ENCODE data around the gene CCDC91. TPM values are rescaled to one million over a fixed set of nuclear protein-coding genes. Genes with fewer than 3 reads are reported as not detected.
"Not testable (repeated sequence)": the region's sequence is repeated elsewhere in the genome, so short reads cannot be mapped to it uniquely, and the experiment has no call there.

CCDC91 gene
- total RNA-seq, 1 donor from 2014 or later: 43.0 TPM

DNA sequence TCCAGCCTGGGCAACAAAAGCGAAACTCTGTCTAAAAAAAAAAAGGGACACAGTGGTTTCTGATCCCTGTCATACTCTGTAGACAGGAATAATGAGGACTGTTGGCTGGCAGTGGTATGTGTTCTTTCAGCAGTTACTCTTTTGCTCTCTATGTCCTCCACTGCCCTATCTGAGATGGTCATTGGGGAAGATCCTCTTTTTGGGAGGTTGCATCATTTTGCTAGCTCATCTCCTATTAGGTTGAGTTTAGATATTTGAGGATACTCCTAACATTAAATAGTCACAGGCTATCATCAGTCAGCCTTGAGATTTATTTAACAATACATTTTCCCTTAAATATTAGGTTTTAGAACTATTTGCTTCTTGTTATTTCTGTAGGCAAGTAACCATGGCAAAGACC is 5.9 kb upstream of the CCDC91 start:
- DNase-seq: no peak

DNA sequence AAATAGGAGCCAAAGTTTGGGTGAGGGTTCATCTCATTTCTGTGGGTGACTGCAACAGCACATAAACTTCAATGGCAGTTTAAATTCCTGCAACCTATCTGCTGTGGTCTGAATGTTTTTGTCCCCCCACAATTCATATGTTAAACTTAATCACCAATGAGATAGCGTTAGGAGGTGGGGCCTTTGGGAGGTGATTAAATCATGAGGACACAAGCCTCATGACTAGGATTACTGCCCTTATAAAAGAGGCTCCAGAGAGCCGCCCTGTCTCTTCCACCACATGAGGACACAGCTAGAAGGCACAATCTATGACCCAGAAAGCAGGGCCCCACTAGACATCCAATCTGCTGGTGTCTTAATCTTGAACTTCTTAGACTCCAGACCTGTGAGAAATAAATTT is 3.8 kb upstream of the CCDC91 start:
- no peak for DNase-seq

DNA sequence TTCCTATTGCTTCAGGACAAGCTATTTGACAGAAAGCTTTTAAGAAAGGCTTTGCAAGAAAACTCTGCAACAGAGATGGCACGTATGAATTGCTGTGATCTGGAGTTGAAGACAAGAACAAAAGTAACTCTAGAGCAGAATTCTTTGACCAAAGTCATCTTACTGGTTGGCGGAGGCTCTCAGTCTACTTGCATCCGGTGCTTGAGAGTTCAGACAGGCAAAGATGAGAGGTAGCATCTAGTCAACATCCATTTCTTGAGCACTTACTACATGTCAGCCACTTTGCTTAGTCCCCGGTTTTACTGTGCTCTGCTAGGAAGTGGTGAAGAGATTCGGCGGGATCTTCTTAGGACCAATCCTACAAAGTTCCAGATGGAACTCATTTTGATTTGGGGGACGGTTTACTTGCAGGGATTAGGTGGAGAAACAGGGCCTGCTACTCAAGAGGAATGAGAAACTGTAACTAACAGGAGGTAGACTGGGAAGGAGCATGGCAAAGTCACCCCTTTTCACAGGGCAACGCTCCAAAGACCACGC is 404 bp upstream of the CCDC91 start:
- DNase-seq: no peak

DNA sequence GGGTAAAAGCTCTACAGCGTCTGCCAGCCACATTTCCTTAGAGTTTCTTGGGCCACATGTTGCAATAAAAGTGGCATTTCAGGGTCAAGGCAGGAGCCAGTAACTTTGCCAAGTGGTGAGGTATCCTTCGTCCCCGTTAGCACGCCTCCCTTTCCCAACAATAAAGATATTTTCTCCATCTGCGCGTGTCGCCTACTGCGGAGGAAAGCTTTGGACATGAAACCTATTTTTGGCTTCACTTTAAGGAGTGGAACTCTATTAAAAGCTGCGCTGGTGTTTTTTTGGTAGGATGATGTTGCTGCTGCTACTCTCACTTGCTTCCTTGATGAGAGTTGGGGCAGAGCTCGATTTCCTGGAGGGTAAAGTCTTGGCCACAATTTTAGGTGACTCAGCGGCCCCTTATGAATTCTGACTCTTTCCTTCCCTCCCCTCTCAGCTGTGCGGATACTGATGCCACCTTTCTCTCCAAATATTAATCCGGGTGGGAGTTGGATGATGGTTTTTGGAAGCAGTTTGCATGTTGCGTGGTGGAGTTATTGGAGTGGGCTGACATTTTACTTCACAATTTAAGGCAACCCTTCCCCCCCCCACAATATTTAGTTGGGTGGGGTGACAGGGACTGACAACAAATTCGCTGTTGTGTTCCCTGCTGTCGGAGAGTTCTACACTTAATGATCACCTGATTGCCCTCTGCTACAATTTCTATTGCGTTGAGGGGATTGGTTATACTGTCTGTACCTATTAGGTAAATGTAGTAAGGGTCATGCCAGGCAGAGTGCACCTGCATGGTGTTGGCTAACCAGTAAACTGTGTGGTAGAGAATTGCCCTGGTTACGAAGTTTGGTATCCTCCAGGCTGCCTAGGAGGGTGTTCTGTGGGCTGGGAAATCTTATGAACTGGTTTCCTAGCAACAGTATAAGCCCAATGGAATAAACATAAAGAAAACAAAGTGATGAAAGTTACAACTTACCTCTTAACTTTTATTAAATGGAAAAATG is 1.1 kb downstream of the CCDC91 start:
- peak; percentile 56 for DNase-seq

DNA sequence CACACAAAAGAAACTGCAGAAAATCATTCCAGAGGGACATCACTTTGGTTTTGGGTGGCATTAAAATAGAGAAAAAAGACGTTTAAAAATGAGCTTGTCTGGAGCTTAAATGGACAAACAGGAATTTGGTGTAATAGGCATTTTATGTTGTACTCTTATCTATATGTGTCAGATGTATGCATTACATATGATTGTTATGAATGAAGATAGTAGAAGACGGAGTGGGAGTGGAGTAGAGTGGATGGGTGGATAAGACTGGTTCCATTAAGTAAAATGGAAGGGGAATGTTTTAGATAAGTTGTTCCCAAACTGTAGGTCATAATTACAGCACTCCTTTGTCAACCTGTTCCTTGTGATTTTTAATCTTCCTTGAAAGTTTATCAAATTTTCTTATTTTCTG is 1.9 kb downstream of the CCDC91 start:
- DNase-seq: no peak

DNA sequence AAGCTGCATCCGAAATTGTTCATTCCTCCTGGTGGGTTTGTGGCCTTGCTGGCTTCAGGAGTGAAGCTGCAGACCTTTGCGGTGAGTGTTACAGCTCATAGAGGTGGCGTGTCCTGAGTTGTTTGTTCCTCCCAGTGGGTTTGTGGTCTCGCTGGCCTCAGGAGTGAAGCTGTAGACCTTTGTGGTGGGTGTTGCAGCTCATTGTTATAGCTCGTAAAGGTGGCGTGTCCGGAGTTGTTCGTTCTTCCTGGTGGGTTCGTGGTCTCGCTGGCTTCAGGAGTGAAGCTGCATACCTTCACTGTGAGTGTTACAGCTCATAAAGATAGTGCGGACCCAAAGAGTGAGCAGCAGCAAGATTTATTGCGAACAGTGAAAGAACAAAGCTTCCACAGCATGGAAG is 4.4 kb downstream of the CCDC91 start:
- DNase-seq: not testable (repeated sequence)

DNA sequence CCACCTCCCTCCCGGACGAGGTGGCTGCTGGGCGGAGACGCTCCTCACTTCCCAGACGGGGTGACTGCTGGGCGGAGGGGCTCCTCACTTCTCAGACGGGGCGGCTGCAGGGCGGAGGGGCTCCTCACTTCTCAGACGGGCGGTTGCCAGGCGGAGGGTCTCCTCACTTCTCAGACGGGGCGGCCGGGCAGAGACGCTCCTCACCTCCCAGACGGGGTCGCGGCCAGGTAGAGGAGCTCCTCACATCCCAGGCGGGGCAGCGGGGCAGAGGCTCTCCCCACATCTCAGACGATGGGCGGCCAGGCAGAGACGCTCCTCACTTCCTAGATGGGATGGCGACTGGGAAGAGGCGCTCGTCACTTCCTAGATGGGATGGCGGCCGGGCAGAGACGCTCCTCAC is 10.9 kb downstream of the CCDC91 start:
- DNase-seq: not testable (repeated sequence)

DNA sequence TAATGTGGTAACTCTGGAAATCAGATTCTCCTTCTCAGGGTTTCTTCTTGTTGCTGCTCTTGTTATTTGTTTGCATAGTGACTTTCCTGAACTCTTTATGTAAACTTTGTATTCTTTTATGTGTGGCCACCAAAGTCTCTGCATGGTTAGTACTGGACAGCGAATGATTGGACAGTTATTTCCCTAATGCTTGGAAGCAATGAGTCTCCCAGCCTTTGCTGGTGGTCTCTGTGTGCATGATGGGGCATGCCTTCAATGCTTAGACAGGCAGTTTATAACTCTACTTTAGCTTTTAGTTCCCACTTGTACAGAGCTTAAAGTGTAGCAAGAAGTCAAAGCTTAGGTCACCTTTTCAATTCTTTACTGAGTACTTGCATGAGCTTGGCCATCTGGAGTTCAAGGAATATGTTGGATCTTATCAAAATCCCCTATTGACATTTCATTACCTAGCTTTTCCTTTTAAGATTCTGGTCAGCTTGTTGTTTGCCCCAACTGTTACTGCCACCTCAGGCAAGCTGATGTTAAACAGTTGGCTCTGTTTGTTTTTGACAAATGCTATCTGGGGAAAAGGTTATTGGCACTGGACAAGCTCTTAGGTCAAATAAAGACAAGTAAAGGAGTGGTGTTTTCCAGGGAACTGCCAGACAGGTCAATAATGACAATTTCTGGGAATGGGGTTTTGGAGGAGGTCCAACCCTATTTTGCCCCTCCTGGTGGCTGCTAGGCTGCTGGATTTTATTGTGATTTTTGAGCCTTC is 12.3 kb downstream of the CCDC91 start:
- no peak for DNase-seq

DNA sequence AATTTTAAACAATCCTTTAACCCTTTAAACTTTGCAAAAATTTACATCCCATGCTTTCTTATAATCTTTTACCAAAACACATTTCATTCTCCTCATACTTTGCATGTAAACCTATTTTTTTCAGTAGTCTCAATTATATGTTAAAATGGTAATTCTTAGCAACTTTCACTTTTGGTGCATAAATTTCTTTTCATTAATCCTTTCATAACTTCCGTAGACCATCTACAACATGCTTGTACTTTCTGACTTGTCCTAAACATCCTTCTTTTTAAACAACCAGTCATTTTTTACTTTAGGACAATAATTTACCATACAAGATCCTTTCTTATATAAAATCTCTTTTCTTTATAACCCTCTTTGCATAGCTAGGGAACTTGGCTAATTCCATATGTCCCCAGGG is 19.5 kb downstream of the CCDC91 start:
- DNase-seq: no peak

DNA sequence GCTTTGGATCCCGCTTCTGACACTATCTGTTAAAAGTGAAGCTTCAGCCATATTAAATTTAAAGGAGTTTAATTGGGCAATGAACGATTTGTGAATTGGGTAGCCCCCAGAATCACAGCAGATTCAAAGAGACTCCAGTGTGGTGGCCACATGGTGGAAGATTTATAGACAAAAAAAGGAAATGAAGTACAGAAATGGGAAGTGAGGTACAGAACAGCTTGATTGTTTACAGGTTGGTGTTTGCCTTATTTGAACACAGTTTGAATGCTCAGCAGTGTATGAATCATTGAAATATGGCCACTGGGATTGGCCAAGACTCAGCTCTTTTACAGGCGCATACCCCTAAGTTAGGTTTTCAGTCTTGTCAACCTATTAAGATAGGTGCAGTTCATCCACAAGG is 21.9 kb downstream of the CCDC91 start:
- DNase-seq: no peak

DNA sequence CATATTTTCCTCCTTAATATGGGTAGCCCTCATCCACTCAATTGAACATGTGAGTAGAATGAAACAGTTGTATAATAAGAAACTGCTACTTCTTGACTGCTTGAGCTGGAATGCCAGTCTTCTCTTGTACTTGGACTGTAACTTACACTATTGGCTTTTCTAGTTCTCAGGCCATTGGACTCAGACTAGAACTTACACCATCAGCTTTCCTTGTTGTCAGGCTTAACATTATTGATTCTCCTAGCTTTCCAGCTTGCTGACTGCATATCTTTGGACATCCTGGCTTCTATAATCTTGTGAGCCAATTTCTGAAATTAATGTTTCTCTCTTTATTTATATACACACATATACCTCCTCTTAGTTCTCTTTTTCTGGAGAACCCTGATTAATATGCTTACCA is 24.8 kb downstream of the CCDC91 start:
- DNase-seq: no peak

DNA sequence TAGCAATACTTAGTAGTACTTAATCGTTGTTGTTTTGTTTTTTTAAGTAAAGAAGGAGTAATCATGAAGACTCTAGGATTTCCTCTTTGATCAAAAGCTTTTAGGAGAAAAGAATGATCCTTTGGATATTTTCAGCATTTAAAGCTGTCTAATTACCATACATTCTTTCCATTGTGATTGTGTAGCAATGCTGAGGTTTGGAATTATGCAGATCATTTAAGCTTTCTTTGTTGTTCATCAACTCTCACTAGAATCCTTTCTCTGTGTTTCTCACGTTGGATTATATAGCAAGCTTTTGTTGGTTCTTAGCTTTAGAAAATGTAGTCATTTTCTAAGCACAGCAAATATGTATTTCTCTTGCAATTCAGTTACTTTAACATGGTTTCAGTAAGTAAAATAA is 25.8 kb downstream of the CCDC91 start:
- DNase-seq: no peak

DNA sequence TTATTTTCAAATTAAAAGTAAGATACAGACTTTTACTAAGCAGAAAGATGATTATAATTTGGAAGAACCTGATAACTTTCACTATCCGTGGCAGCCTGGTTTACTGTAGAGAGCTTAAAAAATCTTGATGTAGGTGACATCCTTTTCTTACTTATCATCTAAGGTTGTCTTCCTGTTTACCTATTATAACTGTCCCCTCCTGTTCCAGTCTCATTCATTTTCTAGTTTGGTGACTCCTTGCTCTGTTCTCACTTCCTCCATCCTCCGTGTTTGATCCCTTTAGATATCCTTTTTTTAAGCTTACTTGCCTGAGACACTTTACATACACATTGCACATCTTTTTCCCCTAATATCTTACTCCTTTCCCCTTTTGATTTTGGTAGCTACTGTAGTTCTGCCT is 27.5 kb downstream of the CCDC91 start:
- DNase-seq: no peak

DNA sequence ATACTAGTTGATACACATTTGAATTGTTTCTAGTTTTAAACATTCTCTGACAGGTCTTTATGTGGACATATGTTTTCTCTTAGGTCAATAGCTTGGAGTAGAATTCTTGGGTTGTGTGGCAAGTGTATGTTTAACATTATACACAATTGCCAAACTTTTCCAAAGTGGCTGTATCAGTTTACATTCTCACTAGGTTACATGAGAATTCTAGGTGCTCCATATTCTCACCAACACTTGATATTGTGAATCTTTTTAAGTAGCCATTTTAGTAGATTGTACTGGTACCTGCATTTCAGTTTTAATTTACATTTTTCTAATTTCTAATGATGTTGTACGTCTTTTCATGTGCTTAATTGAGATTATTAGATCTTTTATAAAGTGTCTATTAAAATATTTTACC is 28.6 kb downstream of the CCDC91 start:
- DNase-seq: no peak

DNA sequence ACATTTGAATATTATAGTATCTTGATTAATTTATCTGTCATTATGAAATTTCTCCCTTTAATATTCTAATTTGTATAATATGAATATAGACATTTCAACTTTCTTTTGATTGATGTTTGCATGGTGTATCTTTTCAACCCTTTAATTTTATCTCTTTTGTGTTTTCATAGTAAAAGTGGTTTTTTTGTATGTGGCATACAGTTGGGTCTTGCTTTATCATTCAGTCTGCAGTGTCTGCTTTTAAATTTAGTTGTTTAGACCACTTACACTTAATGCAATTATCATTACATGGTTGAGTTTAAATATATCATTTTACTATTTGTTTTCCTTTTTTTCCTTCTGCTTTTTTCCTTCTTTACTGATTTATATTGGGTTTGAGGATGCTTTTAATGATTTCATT is 29.6 kb downstream of the CCDC91 start:
- no peak for DNase-seq

DNA sequence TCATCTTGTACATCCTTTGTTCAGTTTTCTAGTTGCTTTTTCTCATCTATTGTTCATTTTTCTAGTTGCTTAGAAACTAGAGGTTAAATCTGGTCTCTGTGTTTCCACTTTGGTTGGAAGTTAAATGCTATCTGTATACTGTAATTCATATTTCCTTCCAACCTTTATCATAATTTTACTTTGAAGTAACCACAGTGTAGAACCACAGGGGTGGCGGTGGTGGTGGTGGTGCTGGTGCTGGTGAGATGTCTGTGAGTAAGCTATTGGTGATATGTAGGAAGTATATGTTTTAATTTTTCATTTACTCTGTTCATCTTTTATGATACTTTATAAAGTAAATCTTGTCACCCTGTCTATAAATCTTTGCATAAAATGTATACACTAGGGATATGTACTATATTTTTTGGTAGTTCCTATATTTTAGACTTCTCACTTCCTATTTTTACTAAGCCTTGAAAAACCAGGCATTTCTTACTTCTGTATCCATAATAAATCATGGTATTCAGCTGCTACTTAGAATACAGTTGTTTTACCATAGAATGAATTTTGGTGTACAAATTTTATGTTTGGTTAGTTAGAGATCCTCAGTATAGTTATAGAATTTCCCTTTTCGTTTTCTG is 31.9 kb downstream of the CCDC91 start:
- no peak for DNase-seq

DNA sequence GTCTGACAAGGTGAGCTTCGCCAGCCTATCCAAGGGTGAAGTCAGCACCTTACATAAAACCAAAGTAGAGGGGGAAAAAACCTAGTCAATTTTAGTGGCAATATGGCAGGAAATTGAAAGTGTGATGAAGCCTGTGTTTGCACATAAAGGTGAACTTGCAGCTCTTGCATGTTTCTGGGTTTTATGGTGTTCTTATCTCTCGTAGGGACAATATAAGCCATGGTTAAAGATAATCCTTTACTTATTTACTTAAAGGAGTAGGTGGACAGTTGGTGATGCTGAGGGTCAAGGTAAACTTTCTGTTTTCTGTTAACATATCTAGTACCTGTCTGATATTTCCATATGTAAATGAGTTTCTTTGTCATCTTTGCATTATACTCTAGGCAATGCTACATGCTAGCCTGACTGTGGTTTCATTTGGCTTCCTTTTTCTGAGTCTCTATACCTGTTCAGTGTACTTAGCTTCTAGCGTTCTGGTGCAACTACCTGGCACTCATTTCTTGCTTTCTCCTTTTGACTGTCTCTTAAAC is 32.8 kb downstream of the CCDC91 start:
- DNase-seq: no peak

DNA sequence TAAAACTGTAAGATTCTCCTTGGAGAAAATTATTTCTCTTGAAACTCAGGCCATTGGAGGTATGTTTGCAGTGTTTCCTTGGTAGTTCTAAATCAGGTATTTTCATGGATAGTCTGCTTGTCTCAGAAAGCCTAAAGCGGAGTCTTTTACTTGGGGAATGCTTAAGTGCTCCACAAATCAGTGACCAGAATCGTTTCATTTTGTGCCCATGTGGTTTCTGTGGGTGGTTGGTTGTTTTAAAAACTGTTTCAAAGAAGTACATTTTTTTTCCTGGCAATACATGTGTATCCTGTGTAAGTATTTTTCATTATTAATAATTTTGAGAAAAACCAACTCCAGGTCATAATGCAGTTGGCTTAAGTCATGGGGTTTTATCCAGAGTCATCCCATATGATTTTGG is 33.6 kb downstream of the CCDC91 start:
- no peak for DNase-seq

DNA sequence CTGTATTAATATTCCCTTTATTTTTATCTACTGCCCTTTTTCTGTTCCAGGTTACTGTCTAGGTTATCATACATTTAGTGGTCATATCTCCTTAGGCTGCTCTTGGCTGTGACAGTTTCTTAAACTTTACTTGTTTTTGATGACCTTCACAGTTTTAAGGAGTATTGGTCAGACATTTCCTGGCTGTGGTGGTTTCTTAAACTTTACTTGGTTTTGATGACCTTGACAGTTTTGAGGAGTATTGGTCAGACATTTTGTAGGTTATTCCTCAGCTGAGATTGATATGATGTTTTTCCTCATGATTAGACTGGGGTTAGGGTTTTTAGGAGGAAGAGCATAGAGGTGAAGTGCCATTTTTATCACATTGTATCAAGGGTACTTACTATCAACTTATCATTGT is 36.4 kb downstream of the CCDC91 start:
- DNase-seq: no peak

DNA sequence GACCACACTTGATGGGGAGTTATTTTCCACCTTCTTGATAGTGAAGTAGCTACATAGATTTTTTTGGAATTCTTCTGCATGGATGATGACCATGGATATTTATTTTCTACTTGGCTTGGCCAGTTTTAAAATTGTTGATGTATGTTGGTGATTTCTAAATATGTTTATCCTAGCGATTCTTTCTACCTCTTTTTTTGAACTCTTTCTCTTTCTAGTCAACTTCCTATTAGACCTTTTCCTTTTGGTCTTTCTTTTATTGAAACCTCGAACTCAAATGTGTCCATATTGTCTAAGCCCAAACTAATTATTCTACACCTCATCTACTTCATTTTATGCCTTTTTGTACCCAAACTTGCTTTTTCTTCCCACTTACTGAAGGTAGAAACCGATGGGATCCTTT is 37.0 kb downstream of the CCDC91 start:
- DNase-seq: no peak

DNA sequence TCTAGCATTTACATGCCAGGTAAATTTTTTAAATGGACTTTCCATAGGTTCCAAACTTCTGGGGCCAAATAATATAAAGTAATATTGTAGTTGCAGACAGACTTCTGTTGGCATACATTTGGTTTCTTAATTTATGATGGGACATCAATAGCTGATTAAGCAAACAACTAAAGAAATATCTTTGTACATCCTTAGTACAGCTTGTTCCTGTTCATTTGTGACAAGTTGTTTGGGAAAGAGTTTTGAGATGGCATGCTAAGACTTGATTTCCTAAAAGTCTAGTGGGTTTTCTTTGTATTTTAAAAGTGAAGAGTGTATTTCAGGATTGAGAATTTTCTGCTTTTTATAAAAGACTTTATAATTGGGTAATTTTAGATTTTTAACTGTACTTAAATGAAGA is 41.0 kb downstream of the CCDC91 start:
- no peak for DNase-seq

DNA sequence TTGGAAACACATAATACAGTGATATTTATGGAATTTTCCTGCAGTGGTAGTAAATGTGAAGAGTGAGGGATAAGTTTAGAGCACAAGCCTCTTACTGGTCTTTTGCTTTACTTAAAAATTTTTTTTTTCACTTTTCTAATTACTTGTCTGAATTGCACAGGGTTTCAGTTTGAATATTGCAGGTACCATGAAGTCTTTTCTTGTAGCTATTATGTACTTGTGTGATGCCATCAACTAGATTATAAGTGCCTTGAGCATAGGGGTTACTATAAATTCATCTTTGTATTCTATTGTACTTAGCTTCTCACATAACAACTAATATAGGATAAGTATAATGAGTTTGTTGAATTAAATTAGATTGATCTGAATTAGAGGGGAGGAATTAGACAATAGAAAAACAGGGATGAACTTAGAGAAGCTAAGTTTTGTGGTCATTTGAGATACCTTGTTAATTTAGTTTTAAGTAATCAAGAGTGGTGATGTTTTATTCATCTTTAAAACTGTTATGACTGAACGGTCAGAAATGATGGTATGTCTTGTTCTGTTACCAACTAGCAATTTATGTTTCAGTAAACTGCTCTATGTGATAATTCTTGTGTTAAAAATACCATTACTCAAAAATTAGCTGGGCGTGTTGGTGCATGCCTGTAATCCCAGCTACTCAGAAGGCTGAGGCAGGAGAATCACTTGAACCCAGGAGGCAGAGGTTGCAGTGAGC is 42.1 kb downstream of the CCDC91 start:
- no peak for DNase-seq
